ENCODE measurements around the gene CHI3L1.

The CHI3L1 gene

GRCh38 chr1:203153989-203154821, 32.3 kb downstream of the CHI3L1 start:
- no peak for TF ChIP-seq USF1 (IDR thresholded peaks at IDR 0.05)
- TF ChIP-seq, protein P1, sequence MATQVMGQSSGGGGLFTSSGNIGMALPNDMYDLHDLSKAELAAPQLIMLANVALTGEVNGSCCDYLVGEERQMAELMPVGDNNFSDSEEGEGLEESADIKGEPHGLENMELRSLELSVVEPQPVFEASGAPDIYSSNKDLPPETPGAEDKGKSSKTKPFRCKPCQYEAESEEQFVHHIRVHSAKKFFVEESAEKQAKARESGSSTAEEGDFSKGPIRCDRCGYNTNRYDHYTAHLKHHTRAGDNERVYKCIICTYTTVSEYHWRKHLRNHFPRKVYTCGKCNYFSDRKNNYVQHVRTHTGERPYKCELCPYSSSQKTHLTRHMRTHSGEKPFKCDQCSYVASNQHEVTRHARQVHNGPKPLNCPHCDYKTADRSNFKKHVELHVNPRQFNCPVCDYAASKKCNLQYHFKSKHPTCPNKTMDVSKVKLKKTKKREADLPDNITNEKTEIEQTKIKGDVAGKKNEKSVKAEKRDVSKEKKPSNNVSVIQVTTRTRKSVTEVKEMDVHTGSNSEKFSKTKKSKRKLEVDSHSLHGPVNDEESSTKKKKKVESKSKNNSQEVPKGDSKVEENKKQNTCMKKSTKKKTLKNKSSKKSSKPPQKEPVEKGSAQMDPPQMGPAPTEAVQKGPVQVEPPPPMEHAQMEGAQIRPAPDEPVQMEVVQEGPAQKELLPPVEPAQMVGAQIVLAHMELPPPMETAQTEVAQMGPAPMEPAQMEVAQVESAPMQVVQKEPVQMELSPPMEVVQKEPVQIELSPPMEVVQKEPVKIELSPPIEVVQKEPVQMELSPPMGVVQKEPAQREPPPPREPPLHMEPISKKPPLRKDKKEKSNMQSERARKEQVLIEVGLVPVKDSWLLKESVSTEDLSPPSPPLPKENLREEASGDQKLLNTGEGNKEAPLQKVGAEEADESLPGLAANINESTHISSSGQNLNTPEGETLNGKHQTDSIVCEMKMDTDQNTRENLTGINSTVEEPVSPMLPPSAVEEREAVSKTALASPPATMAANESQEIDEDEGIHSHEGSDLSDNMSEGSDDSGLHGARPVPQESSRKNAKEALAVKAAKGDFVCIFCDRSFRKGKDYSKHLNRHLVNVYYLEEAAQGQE (IDR thresholded peaks at IDR 0.05; ENCODE audit: low read depth) = no peak

- TF ChIP-seq CREB1 (IDR thresholded peaks at IDR 0.05; ENCODE audit: low read depth) (no peak), EGR1 (IDR thresholded peaks at IDR 0.05) (peak; percentile 48; the same call in 1 of the 2 replicates), TAF1 (IDR thresholded peaks at IDR 0.05; ENCODE audit: low read depth) (no peak; the same call in 1 of the 2 replicates), USF1 (IDR thresholded peaks at IDR 0.05) (no peak), YY1 (IDR thresholded peaks at IDR 0.05; ENCODE audit: low read depth) (0 out of 2 replicates have a peak, but pooled peaks have one; percentile 18), TEAD4 (IDR thresholded peaks at IDR 0.05) (peak; percentile 89), ZBTB7A (IDR thresholded peaks at IDR 0.05; ENCODE audit: low read depth) (peak; percentile 44), TCF12 (IDR thresholded peaks at IDR 0.05; ENCODE audit: low read depth) (peak; percentile 96), MAX (IDR thresholded peaks at IDR 0.05) (peak; percentile 48), RAD21 (IDR thresholded peaks at IDR 0.05; ENCODE audit: low read depth) (no peak), EP300 (IDR thresholded peaks at IDR 0.05; ENCODE audit: borderline replicate concordance) (peak; percentile 95), NFIC (IDR thresholded peaks at IDR 0.05) (peak; percentile 79), FOXM1 (IDR thresholded peaks at IDR 0.05; ENCODE audit: borderline replicate concordance, low read depth) (peak; percentile 95), CEBPB (IDR thresholded peaks at IDR 0.05) (peak; percentile 65; the same call in 1 of the 2 replicates)
- TF ChIP-seq, protein P1 (IDR thresholded peaks at IDR 0.05; ENCODE audit: low read depth) = no peak
These were observed 33.2 kb downstream of the CHI3L1 start for GRCh38 chr1:203153051-203153988.

- TF ChIP-seq EGR1 (IDR thresholded peaks at IDR 0.05) (no peak), USF1 (IDR thresholded peaks at IDR 0.05) (no peak), TEAD4 (IDR thresholded peaks at IDR 0.05) (peak; percentile 97), MAX (IDR thresholded peaks at IDR 0.05) (peak; percentile 36), CEBPB (IDR thresholded peaks at IDR 0.05) (peak; percentile 90), ZBTB7A (IDR thresholded peaks at IDR 0.05; ENCODE audit: low read depth) (no peak; the same call in 1 of the 2 replicates), RAD21 (IDR thresholded peaks at IDR 0.05; ENCODE audit: low read depth) (no peak), TCF12 (IDR thresholded peaks at IDR 0.05; ENCODE audit: low read depth) (peak; percentile 97), FOXM1 (IDR thresholded peaks at IDR 0.05; ENCODE audit: borderline replicate concordance, low read depth) (peak; percentile 88), CREB1 (IDR thresholded peaks at IDR 0.05; ENCODE audit: low read depth) (no peak), NFIC (IDR thresholded peaks at IDR 0.05) (peak; percentile 88), YY1 (IDR thresholded peaks at IDR 0.05; ENCODE audit: low read depth) (peak; percentile 85), EP300 (IDR thresholded peaks at IDR 0.05; ENCODE audit: borderline replicate concordance) (peak; percentile 98), TAF1 (IDR thresholded peaks at IDR 0.05; ENCODE audit: low read depth) (peak; percentile 16)
- TF ChIP-seq, protein P1 (IDR thresholded peaks at IDR 0.05; ENCODE audit: low read depth) = no peak
These were observed 34.1 kb downstream of the CHI3L1 start for GRCh38 chr1:203152158-203153034.
